Measurements from ENCODE around the gene TMEM260.
"Not testable (repeated sequence)": the region's sequence is repeated elsewhere in the genome, so short reads cannot be mapped to it uniquely, and the experiment has no call there.

Gene TMEM260

GRCh38 chr14:56603648-56604047, 24.1 kb downstream of the TMEM260 start:
- no peak for DNase-seq

- DNase-seq, result peak; percentile 54
Observed at GRCh38 chr14:56608689-56609088, 29.1 kb downstream of the TMEM260 start.

GRCh38 chr14:56611663-56612062, 32.1 kb downstream of the TMEM260 start:
- not testable (repeated sequence) for DNase-seq

GRCh38 chr14:56617084-56617483, 37.5 kb downstream of the TMEM260 start:
- no peak for DNase-seq

GRCh38 chr14:56630707-56631106, 51.1 kb downstream of the TMEM260 start:
- no peak for DNase-seq

- DNase-seq, result no peak
Observed at GRCh38 chr14:56632195-56632594, 52.6 kb downstream of the TMEM260 start.

- no peak for DNase-seq
Observed at GRCh38 chr14:56633544-56633943, 53.9 kb downstream of the TMEM260 start.

GRCh38 chr14:56635041-56635440, 55.4 kb downstream of the TMEM260 start:
- no peak for DNase-seq

GRCh38 chr14:56647493-56647892, 67.9 kb downstream of the TMEM260 start:
- DNase-seq, result no peak

- peak; percentile 91 for DNase-seq
Observed at GRCh38 chr14:56648508-56649301, 69.1 kb downstream of the TMEM260 start.

GRCh38 chr14:56649382-56649781, 69.8 kb downstream of the TMEM260 start:
- DNase-seq, result no peak

- DNase-seq, result no peak
Observed at GRCh38 chr14:56650048-56650447, 70.5 kb downstream of the TMEM260 start.

- no peak for DNase-seq
Observed at GRCh38 chr14:56650979-56651378, 71.4 kb downstream of the TMEM260 start.

- no peak for DNase-seq
Observed at GRCh38 chr14:56657604-56658003, 78.0 kb downstream of the TMEM260 start.

GRCh38 chr14:56659378-56659777, 79.8 kb downstream of the TMEM260 start:
- no peak for DNase-seq

- DNase-seq, result peak; percentile 83
Observed at GRCh38 chr14:56659964-56660551, 80.5 kb downstream of the TMEM260 start.

- peak; percentile 80 for DNase-seq
Observed at GRCh38 chr14:56660677-56661389, 81.2 kb downstream of the TMEM260 start.

GRCh38 chr14:56661478-56661877, 81.9 kb downstream of the TMEM260 start:
- DNase-seq, result no peak

- DNase-seq, result no peak
Observed at GRCh38 chr14:56664811-56665421, 85.3 kb downstream of the TMEM260 start.

GRCh38 chr14:56666294-56666693, 86.7 kb downstream of the TMEM260 start:
- DNase-seq, result no peak

- no peak for DNase-seq
Observed at GRCh38 chr14:56666716-56667115, 87.1 kb downstream of the TMEM260 start.

GRCh38 chr14:56667290-56667689, 87.7 kb downstream of the TMEM260 start:
- DNase-seq, result not testable (repeated sequence)

- DNase-seq, result no peak
Observed at GRCh38 chr14:56676042-56676441, 96.4 kb downstream of the TMEM260 start.

All from NCI-H69 (cell line).